OCI-LY1 (cell line): ENCODE data around the gene DELE1.

Experiments used
- CTCF ChIP-seq: fragments of 200-600 bp; sonication (generic), shearing (Covaris generic); IDR thresholded peaks from 2 replicates; pipeline ENCODE4 v1.5.1; 2017; ENCODE audit warnings: mild to moderate bottlenecking, antibody characterized with exemption, low read length, moderate library complexity, mixed read lengths
- EZH2 ChIP-seq: fragments of 200-600 bp; sonication (generic), shearing (Covaris generic); IDR thresholded peaks from 2 replicates; pipeline ENCODE4 v1.8.0; 2017; ENCODE audit warnings: borderline replicate concordance, mixed run types, mild to moderate bottlenecking, antibody characterized with exemption, low read length, moderate library complexity, mixed read lengths

GRCh38 chr5:141957367-141957996 lies 33.8 kb downstream of the DELE1 start:
- no peak for TF ChIP-seq CTCF
- no peak for TF ChIP-seq EZH2
